ENCODE results near the gene CHST15.

DNA sequence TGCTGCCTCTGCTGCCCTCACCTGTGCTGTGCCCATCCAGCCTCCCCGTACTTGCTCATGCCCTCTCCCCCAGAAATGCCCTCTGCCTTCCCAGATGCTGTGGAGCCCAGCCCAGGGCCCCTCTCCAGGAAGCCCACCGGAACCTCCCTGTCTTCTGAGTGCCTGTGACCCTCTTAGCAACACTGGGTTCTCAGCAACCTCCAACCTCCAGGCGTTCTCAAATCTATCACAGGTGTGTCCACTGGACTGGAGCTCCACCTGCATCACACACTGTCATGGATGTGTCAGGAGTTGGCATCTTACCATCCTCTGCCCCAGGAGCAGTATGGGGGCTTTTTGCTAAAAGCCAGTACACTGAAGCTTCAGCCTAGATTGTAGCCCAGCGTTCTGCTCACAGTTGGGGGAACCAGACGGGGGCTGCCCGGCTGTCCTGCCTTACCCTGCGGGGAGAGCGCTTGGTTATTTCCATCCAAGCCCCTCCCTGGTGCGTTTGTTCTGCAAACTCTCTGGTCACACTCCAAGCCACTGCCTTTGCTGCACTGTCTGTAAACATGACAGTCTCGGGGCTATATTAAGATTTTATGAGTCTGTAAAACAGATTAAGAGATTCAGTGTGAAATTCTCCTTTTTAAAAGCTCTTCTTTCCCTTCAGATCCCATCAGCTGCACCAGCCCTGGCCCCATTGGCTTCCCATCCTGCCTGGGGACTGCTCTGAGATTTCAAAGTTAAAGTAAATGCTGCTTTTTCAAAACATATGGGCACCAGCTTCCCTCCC, 130.5 kb downstream of the CHST15 start:
- TF ChIP-seq, protein P1, sequence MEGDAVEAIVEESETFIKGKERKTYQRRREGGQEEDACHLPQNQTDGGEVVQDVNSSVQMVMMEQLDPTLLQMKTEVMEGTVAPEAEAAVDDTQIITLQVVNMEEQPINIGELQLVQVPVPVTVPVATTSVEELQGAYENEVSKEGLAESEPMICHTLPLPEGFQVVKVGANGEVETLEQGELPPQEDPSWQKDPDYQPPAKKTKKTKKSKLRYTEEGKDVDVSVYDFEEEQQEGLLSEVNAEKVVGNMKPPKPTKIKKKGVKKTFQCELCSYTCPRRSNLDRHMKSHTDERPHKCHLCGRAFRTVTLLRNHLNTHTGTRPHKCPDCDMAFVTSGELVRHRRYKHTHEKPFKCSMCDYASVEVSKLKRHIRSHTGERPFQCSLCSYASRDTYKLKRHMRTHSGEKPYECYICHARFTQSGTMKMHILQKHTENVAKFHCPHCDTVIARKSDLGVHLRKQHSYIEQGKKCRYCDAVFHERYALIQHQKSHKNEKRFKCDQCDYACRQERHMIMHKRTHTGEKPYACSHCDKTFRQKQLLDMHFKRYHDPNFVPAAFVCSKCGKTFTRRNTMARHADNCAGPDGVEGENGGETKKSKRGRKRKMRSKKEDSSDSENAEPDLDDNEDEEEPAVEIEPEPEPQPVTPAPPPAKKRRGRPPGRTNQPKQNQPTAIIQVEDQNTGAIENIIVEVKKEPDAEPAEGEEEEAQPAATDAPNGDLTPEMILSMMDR (IDR thresholded peaks at IDR 0.05) = no peak
- TF ChIP-seq POLR2A (IDR thresholded peaks at IDR 0.05) = no peak
